Measurements from ENCODE around the gene RNF144B. TPM values are rescaled to one million over a fixed set of nuclear protein-coding genes. Genes with fewer than 3 reads are reported as not detected.

Gene RNF144B
- total and polyA plus RNA-seq, 2 of the 13 experiments (the other 11 are each of a cell fraction or from before 2014, with no cell fraction given) = 1.8 to 4.3 TPM

DNA sequence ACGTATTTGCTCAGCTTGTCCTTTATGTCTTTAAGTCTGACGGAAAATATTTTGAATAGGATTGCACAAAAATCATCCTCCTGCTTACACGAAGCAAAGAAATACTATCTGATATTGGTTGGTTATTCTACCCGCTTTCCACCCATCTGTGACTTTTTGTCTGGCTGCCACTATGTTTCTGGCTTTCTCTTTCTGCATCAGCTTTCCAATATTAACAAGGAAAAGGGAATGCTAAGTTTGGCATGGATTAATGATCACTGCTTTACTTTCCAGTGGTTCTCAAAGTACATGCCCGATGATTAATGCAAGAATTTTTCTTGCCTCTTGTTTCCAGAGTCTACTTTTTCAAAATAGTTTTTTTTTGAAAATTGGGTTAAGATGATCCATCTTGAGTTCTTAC is 57.0 kb downstream of the RNF144B start (continued):
- TF ChIP-seq SIN3A (IDR thresholded peaks at IDR 0.05; ENCODE audit: borderline replicate concordance, low read depth, low read length) (no peak), LRRFIP1 (CRISPR knock-in tag; conservative IDR thresholded peaks at IDR 0.05) (no peak)

GRCh38 chr6:18445228-18445627 is 58.1 kb downstream of the RNF144B start:
- no TSS peak for BruUV-seq (replicated peaks)
- FAIRE-seq (no peak), ATAC-seq (no peak), DNase-seq (ENCODE audit: low spot score) (no peak)
- Histone ChIP-seq H3K79me2 (ENCODE audit: insufficient read depth, low read length) (no peaks in the 10 kb centered on the region), H3K36me3 (replicated peaks in 1 of 2; ENCODE audit: control insufficient read depth in 1 of 2, insufficient read depth in 2 of 2, low read length in 2 of 2) (no peaks in the 10 kb centered on the region), H3K4me2 (ENCODE audit: low read depth, low read length) (no peak overlapping the region), H3K27me3 (ENCODE audit: control insufficient read depth in 1 of 2, insufficient read depth in 2 of 2, low read length in 2 of 2) (no peaks in the 10 kb centered on the region), H3K4me1 (ENCODE audit: insufficient read depth, low read length) (no peaks in the 10 kb centered on the region), H3K9me3 (ENCODE audit: low read length) (no peaks in the 10 kb centered on the region), H2AFZ (ENCODE audit: low read length) (no peak overlapping the region), H3K27ac (ENCODE audit: extremely low read length, insufficient read depth, low read length) (no peak overlapping the region), H3K9ac (ENCODE audit: insufficient read depth, low read depth, low read length) (no peak overlapping the region), H3K4me3 (replicated peaks in 1 of 3; ENCODE audit: insufficient read depth in 1 of 3, low read depth in 2 of 3, low read length in 3 of 3) (no peak overlapping the region), H4K20me1 (ENCODE audit: insufficient read depth, low read length) (no peaks in the 10 kb centered on the region)
- ChIA-PET POLR2A (no interaction called here), CTCF (ENCODE audit: low intra/inter-chr PET ratio, low total read pairs) (no interaction called here)
- WGBS (ENCODE audit: low lambda C conversion rate) = 97% methylated on average over 1 of the region's 1 CpG
- intact Hi-C loops (cut with micrococcal nuclease; ENCODE audit: unreplicated experiment) = no loop called here
- in situ Hi-C loops (cut with HindIII; ENCODE audit: extremely low pct_ligation_motif_present, low pct_unique_long_range_greater_than_20kb) = no loop called here
- TF ChIP-seq ZNF615 (CRISPR knock-in tag; IDR thresholded peaks at IDR 0.05; ENCODE audit: borderline replicate concordance) (no peak), ZNF460 (CRISPR knock-in tag; IDR thresholded peaks at IDR 0.05; ENCODE audit: borderline replicate concordance) (no peak), ATF6 (CRISPR knock-in tag; conservative IDR thresholded peaks at IDR 0.05) (no peak), U2AF1 (optimal IDR thresholded peaks at IDR 0.05; ENCODE audit: low read depth, low read length) (no peak), ZNF34 (CRISPR knock-in tag; IDR thresholded peaks at IDR 0.05; ENCODE audit: borderline replicate concordance) (no peak), ZNF589 (CRISPR knock-in tag; conservative IDR thresholded peaks at IDR 0.05) (no peak), KLF13 (CRISPR knock-in tag; IDR thresholded peaks at IDR 0.05) (no peak), ZNF670 (CRISPR knock-in tag; IDR thresholded peaks at IDR 0.05; ENCODE audit: borderline replicate concordance) (no peak), FOXJ3 (CRISPR knock-in tag; IDR thresholded peaks at IDR 0.05; ENCODE audit: borderline replicate concordance) (no peak), MYC (CRISPR knock-in tag; IDR thresholded peaks at IDR 0.05; ENCODE audit: borderline replicate concordance) (no peak), SRSF1 (optimal IDR thresholded peaks at IDR 0.05; ENCODE audit: low read depth, low read length) (no peak), BATF2 (CRISPR knock-in tag; IDR thresholded peaks at IDR 0.05) (no peak)
- TF ChIP-seq, protein P1, sequence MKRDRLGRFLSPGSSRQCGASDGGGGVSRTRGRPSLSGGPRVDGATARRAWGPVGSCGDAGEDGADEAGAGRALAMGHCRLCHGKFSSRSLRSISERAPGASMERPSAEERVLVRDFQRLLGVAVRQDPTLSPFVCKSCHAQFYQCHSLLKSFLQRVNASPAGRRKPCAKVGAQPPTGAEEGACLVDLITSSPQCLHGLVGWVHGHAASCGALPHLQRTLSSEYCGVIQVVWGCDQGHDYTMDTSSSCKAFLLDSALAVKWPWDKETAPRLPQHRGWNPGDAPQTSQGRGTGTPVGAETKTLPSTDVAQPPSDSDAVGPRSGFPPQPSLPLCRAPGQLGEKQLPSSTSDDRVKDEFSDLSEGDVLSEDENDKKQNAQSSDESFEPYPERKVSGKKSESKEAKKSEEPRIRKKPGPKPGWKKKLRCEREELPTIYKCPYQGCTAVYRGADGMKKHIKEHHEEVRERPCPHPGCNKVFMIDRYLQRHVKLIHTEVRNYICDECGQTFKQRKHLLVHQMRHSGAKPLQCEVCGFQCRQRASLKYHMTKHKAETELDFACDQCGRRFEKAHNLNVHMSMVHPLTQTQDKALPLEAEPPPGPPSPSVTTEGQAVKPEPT (CRISPR knock-in tag; IDR thresholded peaks at IDR 0.05; ENCODE audit: low read depth) = no peak
